GM21737 (cell line): ENCODE results near the gene TMEM256.

Experiments used
- ATAC-seq: cut with Tn5 transposase; IDR thresholded peaks from one replicate; pipeline ENCODE4 v1.9.1; 2021; ENCODE audit warnings: mild to moderate bottlenecking, moderate library complexity; ENCODE audit not compliant: unreplicated experiment

The TMEM256 gene

GRCh38 chr17:7403977-7404736 is at the start of gene TMEM256:
Gene TMEM256 (minus strand): TSS chr17:7404097. CDS start chr17:7404084, 13 bp downstream.
- peak; percentile 88 for ATAC-seq

- ATAC-seq, result no peak
These were observed 44.6 kb upstream of the TMEM256 start for GRCh38 chr17:7448461-7448860.

- ATAC-seq, result no peak
These were observed 41.7 kb upstream of the TMEM256 start for GRCh38 chr17:7445619-7445968.

GRCh38 chr17:7444682-7445618 is 41.1 kb upstream of the TMEM256 start, which contains the start of gene CHRNB1:
Gene CHRNB1 (plus strand): TSS chr17:7445061. CDS start chr17:7445128, 67 bp downstream.
- no peak for ATAC-seq

- ATAC-seq, result no peak
These were observed 39.9 kb upstream of the TMEM256 start for GRCh38 chr17:7443499-7444485.

- ATAC-seq, result no peak
These were observed 38.2 kb upstream of the TMEM256 start for GRCh38 chr17:7442142-7442541.

- ATAC-seq, result no peak
These were observed 37.4 kb upstream of the TMEM256 start for GRCh38 chr17:7441266-7441665.

- ATAC-seq, result no peak
These were observed 36.9 kb upstream of the TMEM256 start for GRCh38 chr17:7440834-7441195.

- ATAC-seq, result no peak
These were observed 36.4 kb upstream of the TMEM256 start for GRCh38 chr17:7440113-7440833.

- no peak for ATAC-seq
These were observed 35.7 kb upstream of the TMEM256 start, which contains the start of gene FGF11 for GRCh38 chr17:7439462-7440112. Gene FGF11 (plus strand): TSS chr17:7439512. CDS start chr17:7439621, 109 bp downstream.

- no peak for ATAC-seq
These were observed 35.0 kb upstream of the TMEM256 start for GRCh38 chr17:7438656-7439460.

GRCh38 chr17:7437950-7438614 is 34.2 kb upstream of the TMEM256 start:
- no peak for ATAC-seq

- ATAC-seq, result no peak
These were observed 33.5 kb upstream of the TMEM256 start for GRCh38 chr17:7437369-7437863.

- ATAC-seq, result peak; percentile 31
These were observed 32.9 kb upstream of the TMEM256 start for GRCh38 chr17:7436556-7437368.

- peak; percentile 24 for ATAC-seq
These were observed 32.0 kb upstream of the TMEM256 start for GRCh38 chr17:7435676-7436555.

- ATAC-seq, result no peak
These were observed 28.4 kb upstream of the TMEM256 start for GRCh38 chr17:7432296-7432695.
